HG03280 (cell line): ENCODE measurements around the gene TEX264.

Experiments
- ATAC-seq: cut with Tn5 transposase; IDR thresholded peaks from one replicate; pipeline ENCODE4 v1.9.1; 2021; ENCODE audit warnings: mild to moderate bottlenecking, moderate library complexity; ENCODE audit not compliant: unreplicated experiment

The TEX264 gene

GRCh38 chr3:51691949-51692348, 20.9 kb downstream of the TEX264 start:
- no peak for ATAC-seq

- no peak for ATAC-seq
Measured at GRCh38 chr3:51692980-51693395, 21.9 kb downstream of the TEX264 start.

- no peak for ATAC-seq
Measured at GRCh38 chr3:51696954-51697353, 25.9 kb downstream of the TEX264 start.

GRCh38 chr3:51698209-51698608, 27.2 kb downstream of the TEX264 start:
- no peak for ATAC-seq

- no peak for ATAC-seq
Measured at GRCh38 chr3:51700403-51700802, 29.4 kb downstream of the TEX264 start.

- no peak for ATAC-seq
Measured at GRCh38 chr3:51702156-51702555, 31.1 kb downstream of the TEX264 start.

- ATAC-seq = no peak
Measured at GRCh38 chr3:51703068-51703760, 32.2 kb downstream of the TEX264 start.

GRCh38 chr3:51703761-51704510, 32.9 kb downstream of the TEX264 start:
- ATAC-seq = no peak

GRCh38 chr3:51704511-51704950, 33.5 kb downstream of the TEX264 start:
- ATAC-seq = no peak

GRCh38 chr3:51705276-51706020, 34.4 kb downstream of the TEX264 start:
- ATAC-seq = no peak

GRCh38 chr3:51706021-51706485, 35.0 kb downstream of the TEX264 start:
- ATAC-seq = no peak

GRCh38 chr3:51706788-51707731, 36.0 kb downstream of the TEX264 start, which contains the start of gene GRM2:
TSS of gene GRM2 (plus strand) at chr3:51707068. CDS start at chr3:51708984, 1,916 bp downstream.
- no peak for ATAC-seq

- ATAC-seq = no peak
Measured at GRCh38 chr3:51708216-51708845, 37.3 kb downstream of the TEX264 start.

- ATAC-seq = no peak
Measured at GRCh38 chr3:51709004-51709420, 38.0 kb downstream of the TEX264 start.

GRCh38 chr3:51709675-51710074, 38.6 kb downstream of the TEX264 start:
- no peak for ATAC-seq

GRCh38 chr3:51710631-51711351, 39.7 kb downstream of the TEX264 start:
- no peak for ATAC-seq

- ATAC-seq = no peak
Measured at GRCh38 chr3:51711352-51712037, 40.4 kb downstream of the TEX264 start.

- no peak for ATAC-seq
Measured at GRCh38 chr3:51712038-51712420, 41.0 kb downstream of the TEX264 start.

GRCh38 chr3:51712511-51712931, 41.5 kb downstream of the TEX264 start:
- no peak for ATAC-seq
